BE2C (cell line): ENCODE data around the gene KIR2DL3.
"Not testable (repeated sequence)": the region's sequence is repeated elsewhere in the genome, so short reads cannot be mapped to it uniquely, and the experiment has no call there.

ENCODE experiments used
- DNase-seq: peaks from one replicate; pipeline ENCODE4 v3.0.0-alpha.2; 2020
- H3K27me3 ChIP-seq: fragments of 250-450 bp; sonication (Bioruptor Pico); 2 replicates; pipeline ENCODE4 v1.5.1; 2020; ENCODE audit warnings: mild to moderate bottlenecking
- H3K36me3 ChIP-seq: fragments of 250-450 bp; sonication (Bioruptor Pico); 2 replicates; pipeline ENCODE4 v1.5.1; 2020; ENCODE audit warnings: mild to moderate bottlenecking
- H3K4me1 ChIP-seq: fragments of 250-450 bp; sonication (Bioruptor Pico); 2 replicates; pipeline ENCODE4 v1.5.1; 2020
- H3K4me3 ChIP-seq: 2 replicates; pipeline ENCODE4 v1.5.1; 2011; ENCODE audit warnings: low read depth, low read length
- H3K9me3 ChIP-seq: fragments of 250-450 bp; sonication (Bioruptor Pico); 2 replicates; pipeline ENCODE4 v1.5.1; 2020
- CTCF ChIP-seq: IDR thresholded peaks from 2 replicates; pipeline ENCODE4 v1.5.1; 2012; ENCODE audit warnings: mild to moderate bottlenecking, low read depth, low read length

KIR2DL3 gene

GRCh38 chr19:54738715-54739114 is 402 bp downstream of the KIR2DL3 start:
- no peak for DNase-seq
- Histone ChIP-seq H3K36me3 (no peaks in the 10 kb centered on the region), H3K4me1 (no peaks in the 10 kb centered on the region), H3K9me3 (no peaks in the 10 kb centered on the region), H3K27me3 (no peaks in the 10 kb centered on the region; the same call in 1 of the 2 replicates), H3K4me3 (no peak overlapping the region)
- no peak for TF ChIP-seq CTCF

GRCh38 chr19:54739587-54740497 is 1.5 kb downstream of the KIR2DL3 start:
- Histone ChIP-seq H3K4me1 (no peaks in the 10 kb centered on the region), H3K9me3 (no peaks in the 10 kb centered on the region), H3K36me3 (no peaks in the 10 kb centered on the region), H3K4me3 (no peak overlapping the region), H3K27me3 (no peaks in the 10 kb centered on the region)
- TF ChIP-seq CTCF = no peak
- no peak for DNase-seq

GRCh38 chr19:54741950-54742349 is 3.6 kb downstream of the KIR2DL3 start:
- not testable (repeated sequence) for H3K36me3 ChIP-seq, H3K27me3 ChIP-seq, H3K4me1 ChIP-seq, H3K4me3 ChIP-seq, DNase-seq, H3K9me3 ChIP-seq

- H3K9me3 ChIP-seq, H3K36me3 ChIP-seq, H3K4me3 ChIP-seq, H3K27me3 ChIP-seq, DNase-seq, H3K4me1 ChIP-seq: not testable (repeated sequence)
These were observed 5.8 kb downstream of the KIR2DL3 start for GRCh38 chr19:54744080-54744479.

- not testable (repeated sequence) for H3K36me3 ChIP-seq, H3K27me3 ChIP-seq, H3K9me3 ChIP-seq, H3K4me3 ChIP-seq, H3K4me1 ChIP-seq, DNase-seq
These were observed 9.5 kb downstream of the KIR2DL3 start for GRCh38 chr19:54747614-54748322.

GRCh38 chr19:54750276-54750675 is 12.0 kb downstream of the KIR2DL3 start:
- DNase-seq, H3K36me3 ChIP-seq, H3K4me3 ChIP-seq, H3K9me3 ChIP-seq, H3K27me3 ChIP-seq, H3K4me1 ChIP-seq: not testable (repeated sequence)

GRCh38 chr19:54756204-54757110 is 18.1 kb downstream of the KIR2DL3 start:
- not testable (repeated sequence) for H3K9me3 ChIP-seq

GRCh38 chr19:54758577-54758976 is 20.3 kb downstream of the KIR2DL3 start:
- H3K4me1 ChIP-seq, DNase-seq, H3K36me3 ChIP-seq, H3K27me3 ChIP-seq, H3K9me3 ChIP-seq, H3K4me3 ChIP-seq: not testable (repeated sequence)

More at GRCh38 chr19:54756204-54757110, 18.1 kb downstream of the KIR2DL3 start:
- H3K4me1 ChIP-seq, H3K36me3 ChIP-seq, DNase-seq, H3K4me3 ChIP-seq, H3K27me3 ChIP-seq: not testable (repeated sequence)

GRCh38 chr19:54764219-54764618 is 25.9 kb downstream of the KIR2DL3 start:
- H3K4me1 ChIP-seq, H3K4me3 ChIP-seq, H3K27me3 ChIP-seq, DNase-seq, H3K36me3 ChIP-seq, H3K9me3 ChIP-seq: not testable (repeated sequence)

- DNase-seq, H3K36me3 ChIP-seq, H3K9me3 ChIP-seq, H3K4me1 ChIP-seq, H3K4me3 ChIP-seq, H3K27me3 ChIP-seq: not testable (repeated sequence)
These were observed 28.2 kb downstream of the KIR2DL3 start for GRCh38 chr19:54766464-54766863.

- H3K4me3 ChIP-seq, H3K36me3 ChIP-seq: not testable (repeated sequence)
These were observed 31.3 kb downstream of the KIR2DL3 start, which contains the start of gene KIR2DL1 for GRCh38 chr19:54769646-54770045. Gene KIR2DL1 (plus strand): TSS chr19:54769793. CDS start chr19:54769851, 58 bp downstream.

GRCh38 chr19:54770511-54770910 is 32.2 kb downstream of the KIR2DL3 start:
- not testable (repeated sequence) for H3K4me3 ChIP-seq, H3K4me1 ChIP-seq, H3K27me3 ChIP-seq, H3K36me3 ChIP-seq, DNase-seq, H3K9me3 ChIP-seq

More at GRCh38 chr19:54769646-54770045, 31.3 kb downstream of the KIR2DL3 start, which contains the start of gene KIR2DL1:
- H3K27me3 ChIP-seq, H3K9me3 ChIP-seq, H3K4me1 ChIP-seq, DNase-seq: not testable (repeated sequence)
